GM21723 (cell line): ENCODE data around the gene OR6C76.
A peak's percentile ranks its signal among the peaks of the same experiment; 100 is the strongest.

Experiments used
- ATAC-seq: cut with Tn5 transposase; IDR thresholded peaks from one replicate; pipeline ENCODE4 v1.9.1; 2021; ENCODE audit warnings: mild to moderate bottlenecking, moderate library complexity; ENCODE audit not compliant: unreplicated experiment

OR6C76 gene

DNA sequence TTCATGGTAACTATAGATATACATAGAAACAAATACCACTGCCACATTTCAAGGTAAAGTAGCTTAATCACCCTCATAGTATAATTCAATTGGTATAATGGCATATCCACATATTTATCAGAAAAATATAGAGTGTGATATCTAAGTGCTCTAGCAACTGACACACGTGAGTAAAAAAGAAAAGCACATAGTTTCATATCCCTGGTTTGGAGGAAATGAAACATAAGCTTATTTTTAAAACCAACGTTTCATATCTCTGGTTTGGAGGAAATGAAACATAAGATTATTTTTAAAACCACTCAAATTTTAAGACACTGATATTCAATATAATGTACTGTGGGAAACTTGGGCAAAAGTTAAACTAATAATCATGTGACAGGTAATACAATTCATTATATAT lies 41.8 kb downstream of the OR6C76 start:
- peak; percentile 90 for ATAC-seq

GRCh38 chr12:55469291-55469690 lies 43.2 kb downstream of the OR6C76 start:
- ATAC-seq, result no peak

DNA sequence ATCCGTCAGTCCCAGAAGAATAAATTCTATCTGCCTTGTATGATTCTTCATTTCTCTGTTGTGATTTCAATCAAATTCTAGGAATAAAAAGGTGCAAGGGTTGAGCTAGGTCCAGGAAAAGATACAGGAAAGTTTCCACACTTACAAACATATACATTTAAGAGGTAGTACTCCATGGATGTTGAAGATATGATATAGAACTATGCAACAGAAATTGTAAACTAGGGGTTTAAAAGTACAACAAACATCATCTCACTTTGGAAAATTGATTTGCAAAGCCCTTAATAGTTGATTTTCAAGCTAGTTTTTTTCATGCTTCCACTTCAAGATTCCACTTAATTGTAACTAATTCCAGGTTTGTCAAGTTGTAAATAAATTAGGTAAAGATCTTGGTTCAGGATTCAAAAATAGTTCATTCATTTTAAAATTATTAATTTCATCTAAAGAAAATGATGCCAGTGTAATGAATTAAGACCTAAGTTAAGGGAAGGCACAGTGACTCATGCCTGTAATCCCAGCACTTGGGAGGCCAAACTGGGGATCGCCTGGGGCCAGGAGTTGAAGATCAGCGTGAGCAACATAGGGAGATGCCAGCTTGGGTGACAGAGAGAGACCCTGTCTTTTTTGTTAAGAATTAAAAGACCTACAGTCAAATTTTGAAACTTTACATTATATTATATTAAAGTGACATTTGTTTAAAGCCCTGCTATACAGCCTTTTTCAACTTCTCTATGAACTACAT lies 44.2 kb downstream of the OR6C76 start, which contains the start of gene OR6C70:
Gene OR6C70 (minus strand): TSS at position 51 of the 742 bp plus-strand sequence. CDS start 0 bp downstream, at position 51.
- ATAC-seq, result no peak

DNA sequence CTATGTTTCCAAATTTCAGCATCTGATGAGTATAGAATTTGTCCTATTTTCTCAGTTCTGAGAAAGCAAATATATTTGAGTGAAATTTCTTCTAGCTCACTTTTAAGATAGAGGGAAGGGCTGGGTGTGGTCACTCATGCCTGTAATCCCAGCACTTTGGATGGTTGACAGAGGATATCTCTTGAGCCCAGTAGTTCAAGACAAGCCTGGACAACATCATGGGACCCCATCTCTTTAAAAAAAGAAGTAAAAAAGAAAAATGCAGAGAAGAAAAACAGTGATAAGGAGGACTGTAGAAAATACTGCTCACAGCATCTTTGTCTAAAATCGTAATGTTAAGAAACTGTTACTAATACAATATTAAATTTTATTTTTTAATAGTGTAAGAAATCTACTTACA lies 46.2 kb downstream of the OR6C76 start:
- ATAC-seq, result no peak
